ENCODE measurements around the gene FGD6. TPM values are rescaled to one million over a fixed set of nuclear protein-coding genes. Genes with fewer than 3 reads are reported as not detected.
A peak's percentile ranks its signal among the peaks of the same experiment; 100 is the strongest.
"Not testable (repeated sequence)": the region's sequence is repeated elsewhere in the genome, so short reads cannot be mapped to it uniquely, and the experiment has no call there.

The FGD6 gene
- total RNA-seq, 1 donor from 2014 or later: 19.9 TPM

DNA sequence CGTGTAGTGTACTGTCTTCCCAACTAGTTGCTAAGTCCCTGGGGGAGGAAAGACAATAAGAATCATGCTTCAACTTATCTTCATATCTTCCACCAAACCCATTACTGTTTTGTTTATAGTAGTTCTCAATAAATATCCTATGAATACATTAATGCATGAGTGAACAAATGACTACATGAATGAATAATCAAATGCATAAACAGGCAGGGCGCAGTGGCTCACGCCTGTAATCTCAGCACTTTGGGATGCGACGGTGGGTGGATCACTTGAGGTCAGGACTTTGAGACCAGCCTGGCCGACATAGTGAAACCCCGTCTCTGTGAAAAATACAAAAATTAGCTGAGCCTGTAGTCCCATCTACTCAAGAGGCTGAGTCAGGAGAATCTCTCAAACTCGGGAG lies 111.7 kb downstream of the FGD6 start:
- intact Hi-C loops (cut with DNase I): no loop called here

DNA sequence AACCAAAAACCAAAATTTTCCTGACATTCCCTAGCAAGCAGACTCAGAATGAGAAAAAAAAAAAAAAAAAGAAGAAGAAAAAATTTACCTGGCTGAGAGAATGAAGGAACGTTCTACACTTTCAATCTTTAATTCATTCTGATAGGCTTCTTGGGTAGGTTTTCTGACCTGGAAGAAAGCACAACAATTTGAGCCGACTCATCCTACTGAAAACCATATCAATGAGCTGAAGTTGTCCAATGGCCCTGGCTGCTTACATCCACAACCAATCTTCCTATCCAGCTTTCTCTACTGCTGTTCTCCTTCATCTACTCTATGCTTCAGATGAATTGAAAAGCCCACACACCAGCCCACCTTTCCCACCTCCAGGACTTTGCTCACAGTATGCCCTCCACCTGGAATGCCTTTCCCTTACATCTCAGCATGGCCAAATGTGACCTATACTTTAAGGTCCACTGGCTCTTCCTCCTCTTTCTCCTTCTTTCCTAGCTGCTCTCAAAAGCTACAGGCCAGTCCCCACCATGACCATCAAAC lies 112.3 kb downstream of the FGD6 start:
- intact Hi-C loops (cut with DNase I): no loop called here
- DNase-seq (ENCODE audit: low spot score): no peak

More for the DNA sequence above, 111.7 kb downstream of the FGD6 start:
- DNase-seq (ENCODE audit: low spot score): no peak

DNA sequence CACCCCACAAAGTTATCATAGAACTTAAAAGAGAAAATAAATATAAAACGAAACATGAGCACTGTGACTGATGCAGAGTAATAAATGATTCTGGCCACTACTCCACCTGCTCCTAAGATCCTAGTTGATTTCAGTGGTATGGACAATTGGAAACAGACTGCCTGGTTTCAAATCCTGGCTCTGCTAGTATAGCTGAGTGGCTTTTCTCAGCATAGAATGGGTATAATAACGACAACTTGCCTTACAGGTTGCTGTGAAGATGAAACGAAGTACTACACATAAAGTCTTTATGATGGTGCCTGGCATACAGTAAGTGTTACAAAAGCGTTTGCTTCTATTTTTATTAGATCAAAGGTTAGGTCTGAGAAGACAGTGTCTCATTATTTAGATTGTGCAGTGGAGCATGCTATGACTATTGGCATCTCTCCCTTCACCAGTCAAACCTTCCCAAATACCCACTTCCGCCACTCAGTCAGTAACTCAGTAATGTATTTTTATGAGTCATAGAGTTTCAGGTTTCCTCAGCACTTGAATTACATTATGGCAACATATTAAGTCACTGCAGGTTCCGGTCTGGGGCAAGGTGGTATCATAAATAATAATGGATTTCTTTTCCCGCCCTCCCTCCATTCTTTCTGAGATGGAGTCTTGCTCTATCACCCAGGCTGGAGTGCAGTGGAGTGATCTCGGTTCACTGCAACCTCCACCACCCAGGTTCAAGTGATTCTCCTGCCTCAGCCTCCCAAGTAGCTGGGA lies 114.2 kb downstream of the FGD6 start:
- no peak for DNase-seq (ENCODE audit: low spot score)
- intact Hi-C loops (cut with DNase I): no loop called here

DNA sequence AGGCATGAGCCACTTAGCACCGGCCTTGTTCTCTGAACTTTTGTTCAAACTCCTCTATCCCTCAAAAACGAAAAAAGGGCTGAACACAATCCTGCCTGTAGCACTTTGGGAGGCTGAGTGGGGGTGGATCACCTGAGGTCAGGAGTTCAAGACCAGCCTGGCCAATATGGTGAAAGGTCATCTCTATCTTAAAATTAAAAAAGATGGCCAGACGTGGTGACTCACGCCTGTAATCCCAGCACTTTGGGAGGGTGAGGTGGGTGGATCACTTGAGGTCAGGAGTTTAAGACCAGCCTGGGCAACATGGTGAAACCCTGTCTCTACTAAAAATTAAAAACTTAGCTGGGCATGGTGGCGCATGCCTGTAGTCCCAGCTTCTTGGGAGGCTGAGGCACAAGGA lies 115.3 kb downstream of the FGD6 start:
- DNase-seq (ENCODE audit: low spot score); intact Hi-C loops (cut with DNase I): not testable (repeated sequence)

DNA sequence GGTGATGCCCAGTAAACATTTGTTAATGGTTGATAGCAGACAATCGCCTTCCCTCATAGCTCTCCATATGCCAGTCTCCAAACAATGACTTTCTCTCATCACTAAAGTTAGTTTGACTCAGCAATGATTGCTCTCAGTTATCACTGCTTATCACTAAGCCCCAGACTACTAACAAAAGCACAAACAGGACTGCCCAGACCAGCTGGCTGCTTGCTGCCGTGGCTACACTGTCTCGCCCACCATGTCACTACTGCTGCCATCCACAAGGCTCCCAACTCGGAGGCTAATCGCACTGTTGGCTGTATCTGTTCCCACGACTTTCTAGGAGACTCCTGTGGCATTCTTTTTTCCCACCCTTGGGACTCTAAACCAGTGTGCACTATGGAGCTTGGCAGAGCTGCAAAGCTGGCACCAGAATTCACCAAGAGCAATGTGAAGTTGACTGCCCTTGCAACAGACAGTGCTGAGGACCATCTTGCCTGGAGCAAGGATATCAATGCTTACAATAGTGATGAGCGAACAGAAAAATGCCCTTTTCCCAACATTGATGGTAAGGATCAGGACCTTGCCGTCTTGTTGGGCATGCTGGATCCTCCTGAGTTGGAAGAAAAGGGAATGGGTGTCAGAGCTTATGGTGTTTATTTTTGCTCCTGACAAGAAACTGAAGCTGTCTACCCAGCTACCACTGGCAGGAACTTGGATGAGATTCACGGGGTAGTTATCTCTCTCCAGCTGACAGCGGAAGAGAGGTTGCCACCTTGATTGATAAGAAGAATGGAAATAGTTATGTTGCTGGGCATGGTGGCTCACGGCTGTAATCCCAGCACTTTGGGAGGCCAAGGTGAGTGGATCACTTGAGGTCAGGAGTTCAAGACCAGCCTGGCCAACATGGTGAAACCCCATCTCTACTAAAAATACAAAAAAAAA lies 116.7 kb downstream of the FGD6 start:
- DNase-seq (ENCODE audit: low spot score): no peak
- intact Hi-C loops (cut with DNase I): no loop called here

DNA sequence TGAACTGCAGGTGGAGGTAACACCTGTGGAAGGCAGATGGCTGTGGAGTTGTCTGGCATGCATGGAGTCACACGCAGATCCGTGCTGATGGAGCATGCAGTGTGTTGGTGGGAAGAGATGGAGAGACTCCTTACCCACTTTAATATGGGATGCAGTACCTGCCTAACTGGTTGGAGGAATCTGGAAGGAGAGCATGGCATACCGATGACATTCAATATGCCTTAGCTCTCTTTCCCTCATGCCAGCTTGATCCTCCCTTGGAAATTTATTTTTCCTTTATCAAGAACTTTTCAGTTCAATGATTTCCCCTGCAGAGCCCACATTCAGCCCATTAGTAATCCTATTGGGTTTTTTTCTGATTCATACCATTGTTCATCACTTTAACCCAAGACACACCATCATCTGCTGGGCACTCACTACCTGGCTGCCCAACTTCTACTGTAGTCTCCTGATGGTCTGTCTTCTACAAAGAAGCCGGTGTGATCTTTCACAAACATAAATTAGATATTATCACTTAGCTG lies 117.9 kb downstream of the FGD6 start:
- intact Hi-C loops (cut with DNase I): no loop called here
- no peak for DNase-seq (ENCODE audit: low spot score)

DNA sequence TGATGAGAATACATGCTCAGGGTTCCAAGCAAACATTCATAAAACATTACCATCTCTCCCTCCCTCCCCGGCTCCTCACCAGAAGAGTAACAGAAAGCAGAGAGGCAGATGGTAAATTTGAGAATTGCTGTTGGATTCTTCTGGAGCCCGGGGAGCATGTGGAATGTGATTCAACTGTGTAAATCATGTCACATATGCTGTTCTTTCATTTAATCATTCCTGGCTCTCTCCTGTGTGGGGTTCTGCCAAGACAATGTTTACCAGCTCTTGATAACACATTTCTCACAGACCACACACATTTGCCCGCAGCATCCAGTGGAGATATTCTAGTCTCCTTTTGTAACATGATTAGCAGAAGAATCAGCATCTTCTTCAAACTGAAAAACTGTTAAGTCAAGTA lies 120.4 kb downstream of the FGD6 start:
- intact Hi-C loops (cut with DNase I): no loop called here
- DNase-seq (ENCODE audit: low spot score): no peak

DNA sequence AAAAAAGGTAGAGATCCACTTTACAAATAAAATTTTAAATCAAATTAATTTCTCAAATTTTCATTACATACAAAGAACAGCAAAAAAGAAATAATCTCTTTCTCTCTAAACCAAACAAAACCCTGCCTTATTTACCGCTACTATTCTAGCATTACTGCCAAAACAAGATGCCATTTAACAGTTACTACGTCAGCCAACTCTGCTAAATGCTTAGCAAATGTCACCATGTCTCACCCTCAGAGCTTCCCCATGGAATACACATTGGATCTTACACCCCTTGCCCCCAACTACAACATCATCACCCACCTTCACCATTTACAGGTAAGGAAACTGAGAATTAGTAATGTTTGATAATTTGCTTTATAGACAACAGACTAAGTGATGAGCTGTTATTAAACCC lies 120.9 kb downstream of the FGD6 start:
- DNase-seq (ENCODE audit: low spot score): no peak
- intact Hi-C loops (cut with DNase I): no loop called here

DNA sequence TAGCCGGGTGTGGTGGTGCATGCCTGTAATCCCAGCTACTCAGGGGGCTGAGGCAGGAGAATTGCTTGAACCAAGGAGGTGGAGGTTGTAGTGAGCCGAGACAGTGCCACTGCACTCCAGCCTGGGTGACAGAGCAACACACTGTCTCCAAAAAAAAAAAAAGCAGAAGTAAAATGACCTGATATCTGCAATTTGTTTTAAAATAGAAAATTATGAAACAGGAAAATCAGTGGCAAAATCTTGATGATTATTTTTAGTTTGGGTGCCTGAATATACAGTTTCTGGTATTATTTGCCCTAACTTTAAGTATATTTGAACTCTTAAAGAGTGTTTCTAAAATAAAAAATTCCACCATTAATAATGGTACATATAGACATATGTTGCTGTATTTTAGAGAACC lies 121.4 kb downstream of the FGD6 start:
- intact Hi-C loops (cut with DNase I); DNase-seq (ENCODE audit: low spot score): not testable (repeated sequence)

DNA sequence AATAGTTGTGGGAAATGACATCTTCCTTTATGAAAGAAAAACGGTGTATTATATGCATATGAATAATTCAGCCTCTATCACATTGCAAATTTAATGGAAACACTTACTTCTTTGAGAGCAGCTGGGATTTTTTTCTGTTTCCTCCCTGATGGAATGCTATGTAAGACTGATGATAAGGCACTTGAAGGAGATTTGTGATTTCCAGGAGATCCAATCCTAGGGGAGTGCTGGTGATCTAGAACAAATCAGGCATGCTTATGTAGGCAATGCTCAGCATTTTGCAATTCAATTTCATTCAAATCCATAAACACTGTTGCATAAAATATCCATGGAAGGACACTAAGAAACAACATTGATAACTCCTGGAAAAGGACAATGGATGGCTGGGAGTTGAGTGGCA lies 127.8 kb downstream of the FGD6 start:
- DNase-seq (ENCODE audit: low spot score): no peak
- intact Hi-C loops (cut with DNase I): no loop called here

DNA sequence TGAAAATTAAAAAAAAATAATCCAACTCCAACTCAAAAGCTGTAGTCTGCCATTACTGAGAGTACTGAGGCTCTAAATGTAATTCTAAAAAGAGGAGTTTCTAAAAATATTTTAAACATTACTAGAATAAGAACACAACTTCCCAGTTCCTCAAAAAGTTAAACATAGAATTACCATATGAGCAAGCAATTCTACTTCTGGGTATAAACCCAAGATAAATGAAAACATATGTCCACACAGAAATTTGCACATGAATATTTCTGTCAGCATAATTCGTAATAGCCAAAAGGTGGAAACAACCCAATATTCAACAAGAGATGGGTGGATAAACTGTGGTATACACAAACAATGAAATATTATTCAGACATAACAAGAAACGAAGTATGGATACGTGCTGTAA lies 128.9 kb downstream of the FGD6 start:
- intact Hi-C loops (cut with DNase I): no loop called here

DNA sequence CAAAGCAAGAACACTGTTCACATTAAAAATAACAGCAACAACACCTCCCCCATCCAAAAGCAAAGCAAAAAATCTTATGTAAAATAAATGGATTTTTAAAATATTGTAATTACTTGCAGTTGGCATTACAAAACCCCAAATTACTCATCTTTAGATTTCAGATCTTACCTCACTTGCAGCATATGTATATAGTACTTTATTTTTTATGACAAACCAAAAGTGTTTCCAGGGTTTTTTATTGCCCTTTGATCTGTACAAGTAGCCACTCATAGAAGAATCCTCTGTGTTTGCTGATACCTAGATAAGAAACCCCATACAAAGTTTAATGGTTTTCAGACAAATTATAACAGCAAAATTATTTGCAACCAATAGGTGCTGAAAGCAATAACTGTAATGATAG lies 131.7 kb downstream of the FGD6 start:
- no peak for DNase-seq (ENCODE audit: low spot score)
- intact Hi-C loops (cut with DNase I): no loop called here

More for the DNA sequence above, 128.9 kb downstream of the FGD6 start:
- no peak for DNase-seq (ENCODE audit: low spot score)

DNA sequence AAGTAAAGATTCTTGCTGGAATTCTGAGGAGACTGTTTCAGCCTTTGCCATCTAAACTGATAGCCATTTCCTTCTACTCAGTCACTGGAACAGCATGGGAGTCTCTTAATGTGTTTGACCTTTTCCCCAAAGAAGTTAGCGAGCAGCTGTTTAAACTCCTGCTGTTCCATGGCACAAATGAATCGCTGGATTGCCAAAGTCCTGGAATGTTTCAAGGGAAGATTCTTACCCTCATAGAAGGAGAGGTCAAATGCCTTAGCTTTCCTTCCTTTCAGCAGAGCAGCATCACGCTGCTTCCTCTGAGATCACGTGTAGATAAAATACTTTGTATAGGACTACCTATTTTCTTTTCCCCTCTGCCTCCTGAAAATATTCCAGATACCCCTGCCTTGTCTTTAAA lies 133.3 kb downstream of the FGD6 start:
- intact Hi-C loops (cut with DNase I): no loop called here
- no peak for DNase-seq (ENCODE audit: low spot score)

DNA sequence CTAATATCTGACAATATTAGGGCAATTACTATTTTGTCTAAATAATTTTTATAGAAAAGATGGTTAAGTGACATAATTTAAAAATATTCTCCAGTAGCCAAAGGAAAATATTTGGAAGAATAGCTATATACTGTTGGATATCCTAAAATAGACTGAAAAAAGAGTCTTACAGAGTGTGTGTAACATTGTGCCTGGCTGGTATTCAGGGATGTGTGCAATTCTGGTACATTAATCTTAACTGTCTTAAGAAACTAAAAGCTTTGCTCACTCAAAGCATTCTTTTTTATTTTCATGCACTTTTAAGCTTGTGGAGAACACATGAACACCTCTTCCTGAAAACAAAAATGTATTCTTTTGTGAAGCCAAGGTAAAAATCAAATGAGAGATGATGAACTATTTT lies 133.8 kb downstream of the FGD6 start:
- intact Hi-C loops (cut with DNase I): no loop called here
- no peak for DNase-seq (ENCODE audit: low spot score)

DNA sequence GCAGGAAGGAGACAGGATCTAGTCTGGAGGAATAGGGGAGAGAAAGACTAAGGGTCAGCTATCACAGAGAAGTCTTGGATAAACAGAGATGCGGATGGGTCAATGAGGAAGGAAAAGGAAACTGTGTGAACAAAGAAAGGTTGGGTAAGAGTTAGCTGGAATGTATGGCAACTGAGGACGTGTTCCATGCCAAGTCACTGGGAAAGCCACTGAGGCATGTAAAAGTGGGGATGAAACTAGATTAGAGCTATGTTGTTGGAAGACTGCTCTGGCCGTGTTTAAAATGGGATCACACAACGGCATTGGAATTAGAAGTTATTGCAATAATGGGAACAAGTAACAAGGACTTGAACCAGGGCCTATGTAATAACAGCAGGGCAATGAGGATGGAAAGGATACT lies 139.9 kb downstream of the FGD6 start:
- DNase-seq (ENCODE audit: low spot score): no peak
- intact Hi-C loops (cut with DNase I): no loop called here

DNA sequence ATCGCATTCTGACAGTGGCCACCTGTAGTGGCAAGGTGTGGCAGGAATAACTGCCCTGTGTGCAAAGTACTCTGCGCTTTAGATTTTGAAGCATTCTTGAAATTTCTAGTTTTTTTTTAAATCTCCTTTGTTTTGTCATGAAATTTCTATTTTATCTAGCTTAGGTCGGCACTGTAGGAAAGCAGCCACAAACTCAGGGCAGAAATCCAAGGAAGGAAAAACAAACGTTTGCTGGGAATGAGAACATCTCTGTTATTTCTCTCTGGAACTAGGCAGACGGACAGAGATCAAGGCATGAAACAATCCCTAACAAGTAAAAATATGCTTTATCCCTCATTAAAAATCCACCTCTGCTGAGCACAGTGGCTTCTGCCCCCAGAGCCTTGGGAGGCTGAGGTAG lies 142.5 kb downstream of the FGD6 start:
- intact Hi-C loops (cut with DNase I): no loop called here

DNA sequence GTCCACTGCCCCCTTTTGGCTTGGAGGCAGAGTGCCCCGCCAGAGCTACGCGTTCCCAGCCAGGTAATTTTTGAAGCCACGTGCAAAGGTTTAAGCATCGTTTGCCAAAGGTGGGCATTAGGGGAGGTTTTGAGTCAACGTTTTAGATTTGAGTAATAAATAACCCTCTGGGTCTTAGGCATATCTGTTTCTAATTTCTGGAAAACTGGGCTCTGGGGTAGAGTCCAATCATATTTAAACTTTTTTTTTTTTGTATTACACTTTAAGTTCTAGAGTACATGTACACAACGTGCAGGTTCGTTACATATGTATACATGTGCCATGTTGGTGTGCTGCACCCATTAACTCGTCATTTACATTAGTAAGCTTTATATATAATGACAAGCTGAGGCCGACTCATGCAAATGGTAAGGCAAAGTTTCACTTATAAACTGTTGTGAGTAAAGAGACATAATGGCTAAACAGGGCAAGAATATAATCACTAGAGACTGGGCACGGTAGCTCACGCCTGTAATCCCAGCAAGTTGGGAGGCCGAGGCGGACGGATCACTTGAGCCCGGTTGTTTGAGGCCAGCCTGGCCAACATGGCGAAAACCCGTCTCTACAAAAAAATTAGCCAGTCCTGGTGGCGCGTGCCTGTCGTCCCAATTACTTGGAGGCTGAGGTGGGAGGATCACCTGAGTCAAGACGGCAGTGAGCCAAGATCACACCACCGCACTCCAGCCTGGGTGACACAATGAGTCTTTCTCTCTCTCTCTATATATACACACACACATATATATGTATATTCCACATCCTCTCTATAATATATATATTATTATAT lies 143.4 kb downstream of the FGD6 start:
- intact Hi-C loops (cut with DNase I): loop anchor here (2.0 kb wide), 1 partner anchor 71 kb away; the partner anchor contains the start of gene NDUFA12
- no peak for DNase-seq (ENCODE audit: low spot score)

More for the DNA sequence above, 142.5 kb downstream of the FGD6 start:
- DNase-seq (ENCODE audit: low spot score): no peak

DNA sequence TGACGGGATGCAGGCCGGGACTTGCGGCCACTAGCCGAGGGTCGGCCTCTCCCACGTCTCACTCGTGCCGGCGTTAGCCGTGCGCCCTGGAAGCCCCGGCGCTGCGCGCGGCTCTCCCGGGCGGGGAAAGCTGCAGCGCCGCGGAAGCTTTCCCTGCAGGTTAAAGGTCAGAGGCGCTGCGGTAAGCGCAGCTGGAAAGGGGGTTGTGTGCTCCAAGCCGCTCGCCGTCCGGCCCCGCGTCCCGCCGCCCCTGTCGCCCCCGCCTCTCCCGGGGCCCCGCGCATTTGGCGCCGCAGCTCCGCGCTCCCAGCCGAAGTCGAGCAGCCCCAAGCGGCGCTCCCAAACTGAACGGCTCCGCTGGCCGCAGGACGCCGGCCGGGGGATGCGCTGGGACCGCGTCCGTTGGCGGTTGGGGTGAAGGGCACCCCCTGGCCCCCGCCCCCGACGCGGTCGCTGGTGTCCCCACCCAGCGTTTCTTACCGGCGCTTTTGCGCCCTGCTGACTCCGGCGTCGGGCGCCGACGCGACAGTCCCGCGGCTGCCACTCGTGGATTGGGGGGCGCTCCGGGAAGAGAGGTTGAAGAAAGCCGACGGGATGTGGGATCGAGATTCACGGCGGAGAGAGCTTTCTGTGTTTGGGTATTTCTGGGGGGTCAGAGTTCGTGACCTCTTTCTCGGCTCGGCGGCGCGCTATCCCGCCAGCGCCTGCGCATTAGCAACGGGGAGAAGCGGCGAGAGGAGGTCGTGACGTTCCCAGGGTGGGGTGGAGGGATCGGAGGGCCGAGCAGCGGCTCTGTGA lies 144.2 kb downstream of the FGD6 start, which contains the start of gene NR2C1:
TSS of gene NR2C1 (minus strand) at position 719 of the 798 bp plus-strand sequence. CDS start 6,234 bp downstream, outside the sequence.
- peak; percentile 94 for DNase-seq (ENCODE audit: low spot score)

More for the DNA sequence above, 144.2 kb downstream of the FGD6 start, which contains the start of gene NR2C1:
- intact Hi-C loops (cut with DNase I): loop anchor here (2.0 kb wide), 1 partner anchor 70 kb away; the partner anchor contains the start of gene NDUFA12

Measured in cardiac septum (tissue), 1 donor.